Endothelial cell of umbilical vein (primary cell): ENCODE results near the gene TKT. TPM values are rescaled to one million over a fixed set of nuclear protein-coding genes. Genes with fewer than 3 reads are reported as not detected.

Experiments used
- BruUV-seq: library from RNA; stranded (reverse); fragments of 400-500 nt; replicated peaks from 2 replicates; lab custom pipeline; 2021; lab: Mats Ljungman, UMichigan
- CTCF ChIA-PET: fragments of 300-600, 350-600 bp; sonication (Branson Sonifier 250); formaldehyde crosslinking; loops from one replicate; lab custom pipeline; 2021; ENCODE audit warnings: antibody characterized with exemption, inconsistent platforms; lab: Charles Lee
- POLR2A ChIA-PET: fragments of 300-600, 350-600 bp; sonication (Branson Sonifier 250); formaldehyde crosslinking; loops from one replicate; lab custom pipeline; 2021; ENCODE audit warnings: antibody characterized with exemption, inconsistent platforms; lab: Charles Lee
- DNase-seq: peaks from one replicate; pipeline ENCODE4 v3.0.0-alpha.2; 2011; ENCODE audit warnings: low read depth, low spot score
- FAIRE-seq: peaks from 2 replicates; lab custom pipeline; 2011; peaks lifted over from hg19 to GRCh38; lab: Jason Lieb, UNC
- H2AFZ ChIP-seq: 2 replicates; pipeline ENCODE4 v1.6.0; 2012; ENCODE audit warnings: low read depth, low read length, control low read depth, inconsistent platforms
- H3K27ac ChIP-seq: 2 replicates; pipeline ENCODE4 v1.5.1; 2011; ENCODE audit warnings: low read depth, mild to moderate bottlenecking, control low read depth, low read length, moderate library complexity; ENCODE audit not compliant: insufficient read depth
- H3K27me3 ChIP-seq, 2 experiments: 2 replicates each; pipeline versions ENCODE4 v1.6.0 to v1.6.1; 2011; ENCODE audit warnings: low read length in 2 of 2, mixed read lengths in 1 of 2; ENCODE audit not compliant: control insufficient read depth in 2 of 2, insufficient read depth in 2 of 2
- H3K36me3 ChIP-seq, 2 experiments: 2 replicates in 1 of 2; 3 replicates in 1 of 2; pipeline ENCODE4 v1.5.1; 2011; ENCODE audit warnings: low read length in 2 of 2, mild to moderate bottlenecking in 1 of 2, moderate library complexity in 1 of 2; ENCODE audit not compliant: control insufficient read depth in 2 of 2, insufficient read depth in 2 of 2; ENCODE audit errors: extremely low read depth in 1 of 2
- H3K4me1 ChIP-seq: 3 replicates; pipeline ENCODE4 v1.5.1; 2011; ENCODE audit warnings: mild to moderate bottlenecking, low read length; ENCODE audit not compliant: control insufficient read depth, insufficient read depth; ENCODE audit errors: extremely low read depth
- H3K4me2 ChIP-seq: 2 replicates; pipeline ENCODE4 v1.6.1; 2011; ENCODE audit warnings: low read length, control low read depth, mixed read lengths; ENCODE audit not compliant: insufficient read depth
- H3K4me3 ChIP-seq, 3 experiments: fragments of 200-600 bp in 1 of 3; sonication (generic), shearing (Covaris generic) in 1 of 3; replicated peaks in 1 of 3; 2 replicates each; pipeline ENCODE4 v1.5.1; 2011 to 2016; ENCODE audit warnings: control low read depth in 3 of 3, low read length in 3 of 3, mild to moderate bottlenecking in 2 of 3, inconsistent platforms in 1 of 3, low read depth in 1 of 3, moderate library complexity in 1 of 3; ENCODE audit not compliant: insufficient read depth in 1 of 3
- H3K79me2 ChIP-seq: 2 replicates; pipeline ENCODE4 v1.6.0; 2012; ENCODE audit warnings: low read length, inconsistent platforms; ENCODE audit not compliant: control insufficient read depth, insufficient read depth
- H3K9ac ChIP-seq: replicated peaks from 2 replicates; pipeline ENCODE3; 2011; ENCODE audit warnings: low read length, control low read depth; ENCODE audit not compliant: insufficient read depth; ENCODE audit errors: extremely low read depth
- H3K9me1 ChIP-seq: replicated peaks from 3 replicates; pipeline ENCODE4 v1.6.0; 2011; ENCODE audit warnings: mild to moderate bottlenecking, low read length; ENCODE audit not compliant: control insufficient read depth, insufficient read depth; ENCODE audit errors: extremely low read depth
- H3K9me3 ChIP-seq: replicated peaks from 2 replicates; pipeline ENCODE4 v1.5.1; 2012; ENCODE audit warnings: low read length, inconsistent platforms; ENCODE audit not compliant: control insufficient read depth, insufficient read depth
- H4K20me1 ChIP-seq: replicated peaks from 2 replicates; pipeline ENCODE3; 2011; ENCODE audit warnings: mild to moderate bottlenecking, low read length; ENCODE audit not compliant: control insufficient read depth, insufficient read depth; ENCODE audit errors: extremely low read depth
- CTCF ChIP-seq, 2 donors: IDR thresholded peaks; 1 replicate in 1 of 2; 2 replicates in 1 of 2; pipeline ENCODE4 v1.5.1; 2011; ENCODE audit warnings: low read length in 2 of 2, mild to moderate bottlenecking in 2 of 2, moderate library complexity in 2 of 2, control low read depth in 1 of 2, inconsistent platforms in 1 of 2, low read depth in 1 of 2; ENCODE audit not compliant: insufficient read depth in 1 of 2; ENCODE audit errors: extremely low read depth in 1 of 2
- EZH2 ChIP-seq: IDR thresholded peaks from 2 replicates; pipeline ENCODE4 v1.6.1; 2012; ENCODE audit warnings: borderline replicate concordance, low read depth, mild to moderate bottlenecking, moderate library complexity, low read length, inconsistent platforms; ENCODE audit not compliant: severe bottlenecking
- FOS ChIP-seq: IDR thresholded peaks from 2 replicates; pipeline ENCODE4 v1.6.1; 2011; ENCODE audit warnings: mild to moderate bottlenecking, low read length, moderate library complexity, borderline replicate concordance; ENCODE audit not compliant: insufficient read depth
- GATA2 ChIP-seq: IDR thresholded peaks from 2 replicates; pipeline ENCODE4 v1.7.0; 2011; ENCODE audit warnings: low read depth, mild to moderate bottlenecking, moderate library complexity, mixed read lengths, low read length; ENCODE audit not compliant: insufficient read length, insufficient read depth
- JUN ChIP-seq: IDR thresholded peaks from 2 replicates; pipeline ENCODE4 v1.6.1; 2011; ENCODE audit warnings: borderline replicate concordance, low read depth; ENCODE audit not compliant: insufficient read length, insufficient read depth
- MYC ChIP-seq: IDR thresholded peaks from one replicate; pipeline ENCODE4 v1.6.1; 2011; ENCODE audit warnings: mild to moderate bottlenecking, low read depth, low read length
- POLR2A ChIP-seq: IDR thresholded peaks from 2 replicates; pipeline ENCODE4 v1.6.1; 2012; ENCODE audit warnings: low read depth, mild to moderate bottlenecking, control low read depth, low read length
- POLR2AphosphoS5 ChIP-seq: IDR thresholded peaks from 2 replicates; pipeline ENCODE4 v1.6.1; 2012; ENCODE audit warnings: low read depth, mild to moderate bottlenecking, control low read depth, low read length, moderate library complexity; ENCODE audit not compliant: insufficient read depth
- dilution Hi-C: fragments of 300-500 bp; cut with MboI; formaldehyde crosslinking; loops from one replicate; pipeline ENCODE4 v1.15.0; 2019; ENCODE audit warnings: low sequenced_read_pairs; ENCODE audit not compliant: extremely low pct_ligation_motif_present
- intact Hi-C: fragments of 100-400 bp; cut with micrococcal nuclease; formaldehyde crosslinking; loops from one replicate; pipeline ENCODE4 v1.10.0; 2022
- polyA plus RNA-seq, 4 experiments: library from polyadenylated mRNA; depleted of rRNA in 3 of 4; stranded (reverse) in 3 of 4; unstranded in 1 of 4; fragments of >200 nt; gene quantifications; 2 replicates each; pipeline versions ENCODE4 v1.2.1 to v1.2.3, GENCODE V29; 2011 to 2012; ENCODE audit warnings: missing spikeins in 1 of 4
- total RNA-seq: library from RNA; stranded (reverse); gene quantifications from 2 replicates; pipeline ENCODE4 v1.2.3, GENCODE V29; 2021
- TF ChIP-seq, protein P1 (sequence below): IDR thresholded peaks from 2 replicates; pipeline ENCODE4 v1.6.1; 2011; ENCODE audit not compliant: insufficient read depth, insufficient read length

The TKT gene
- total and polyA plus RNA-seq, 2 donors (not counting 3 experiments of a cell fraction or from before 2014, with no cell fraction given) = 287 to 586 TPM

DNA sequence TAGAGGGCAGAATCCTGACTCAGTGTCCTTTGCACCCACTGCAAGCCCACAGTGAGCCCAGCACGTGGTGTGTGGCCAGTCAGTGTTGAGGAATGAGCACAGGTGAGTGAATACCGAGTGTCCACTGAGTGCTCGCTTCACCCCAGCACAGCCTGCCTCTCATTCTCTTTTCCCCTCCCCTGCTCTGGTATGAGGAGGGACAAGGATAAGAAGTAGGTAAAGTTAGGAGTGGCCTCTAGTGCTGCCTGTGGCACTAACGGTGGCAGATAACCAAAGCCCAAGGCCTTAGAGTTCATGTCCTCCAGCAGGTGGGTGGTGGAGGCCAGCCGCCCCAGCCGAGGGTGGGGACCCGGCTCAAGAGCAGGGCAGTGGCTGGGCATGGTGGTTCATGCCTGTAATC, 56.8 kb downstream of the TKT start:
- no peaks in the 10 kb centered on the region for H3K9me1 ChIP-seq
- no peak overlapping the region for H3K27ac ChIP-seq
- TF ChIP-seq, protein P1, sequence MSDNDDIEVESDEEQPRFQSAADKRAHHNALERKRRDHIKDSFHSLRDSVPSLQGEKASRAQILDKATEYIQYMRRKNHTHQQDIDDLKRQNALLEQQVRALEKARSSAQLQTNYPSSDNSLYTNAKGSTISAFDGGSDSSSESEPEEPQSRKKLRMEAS = no peak
- TF ChIP-seq JUN (no peak), GATA2 (no peak), EZH2 (no peak), FOS (no peak), POLR2A (no peak), MYC (no peak), POLR2AphosphoS5 (no peak), CTCF (IDR thresholded peaks at IDR 0.05; ENCODE audit: extremely low read depth in 1 of 2, insufficient read depth in 1 of 2, low read depth in 1 of 2, low read length in 2 of 2) (no peak)
- H3K4me2 ChIP-seq = no peak overlapping the region
- FAIRE-seq = no peak
- no peaks in the 10 kb centered on the region for H3K36me3 ChIP-seq
- no peaks in the 10 kb centered on the region for H3K27me3 ChIP-seq
- no peaks in the 10 kb centered on the region for H3K9me3 ChIP-seq
- no peaks in the 10 kb centered on the region for H3K79me2 ChIP-seq
- CTCF ChIA-PET = interaction anchor here (0.5 to 8.2 kb wide), 6 partner anchors 34 to 509 kb away, joined by 3 to 199 read pairs (median 4); no protein-coding TSS in a partner anchor
- POLR2A ChIA-PET = no interaction called here
- no peak for DNase-seq
- BruUV-seq = no TSS peak
- intact Hi-C loops = no loop called here
- peaks cover 10% of the 10 kb centered on the region for H3K4me1 ChIP-seq
- no peaks in the 10 kb centered on the region for H4K20me1 ChIP-seq
- dilution Hi-C loops = no loop called here
- H3K4me3 ChIP-seq = no peak overlapping the region
- no peak overlapping the region for H3K9ac ChIP-seq
- H2AFZ ChIP-seq = no peak overlapping the region
